ENCODE results near the gene SMIM29.
"Not testable (repeated sequence)": the region's sequence is repeated elsewhere in the genome, so short reads cannot be mapped to it uniquely, and the experiment has no call there.

Gene SMIM29

DNA sequence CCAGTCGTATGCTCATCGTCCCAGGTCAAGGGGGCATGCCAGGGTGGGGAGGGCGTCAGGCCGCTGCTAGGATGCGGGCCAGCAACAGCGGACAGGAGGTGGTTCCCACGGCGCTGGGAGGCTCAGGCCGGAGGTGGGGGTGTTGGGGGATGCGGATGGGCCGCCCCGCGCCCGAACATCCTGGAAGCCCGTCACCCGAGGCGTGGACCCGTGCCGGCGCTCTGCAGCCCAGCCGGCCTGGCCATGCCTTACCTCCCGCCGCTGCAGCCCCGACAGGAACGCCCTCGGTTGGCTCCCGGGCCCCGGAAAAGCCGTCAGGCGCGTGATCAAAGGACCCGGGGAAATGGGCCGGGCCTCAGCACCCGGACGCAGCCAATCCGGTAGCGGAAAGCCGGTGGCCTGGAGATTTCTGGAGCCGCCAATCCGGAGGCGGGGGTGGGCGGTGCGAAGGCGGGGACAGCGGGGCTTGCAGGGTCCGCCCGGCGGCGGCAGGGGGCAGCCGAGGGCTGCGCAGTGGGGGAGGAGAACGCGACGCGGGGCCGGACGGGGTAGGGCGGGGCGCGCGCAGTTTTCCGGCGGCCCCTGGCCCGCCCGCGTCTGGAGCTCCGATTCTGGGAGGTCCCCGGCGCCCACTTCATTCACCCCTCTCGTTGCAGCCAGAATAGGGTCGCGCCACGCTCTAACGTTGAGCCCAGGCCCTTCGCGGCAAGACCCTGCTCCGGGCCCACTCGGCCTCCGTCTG is at the start of gene SMIM29:
Gene SMIM29 (minus strand): TSS at position 280 of the 742 bp plus-strand sequence. CDS start 1,215 bp downstream, outside the sequence.
- no peak for FAIRE-seq

DNA sequence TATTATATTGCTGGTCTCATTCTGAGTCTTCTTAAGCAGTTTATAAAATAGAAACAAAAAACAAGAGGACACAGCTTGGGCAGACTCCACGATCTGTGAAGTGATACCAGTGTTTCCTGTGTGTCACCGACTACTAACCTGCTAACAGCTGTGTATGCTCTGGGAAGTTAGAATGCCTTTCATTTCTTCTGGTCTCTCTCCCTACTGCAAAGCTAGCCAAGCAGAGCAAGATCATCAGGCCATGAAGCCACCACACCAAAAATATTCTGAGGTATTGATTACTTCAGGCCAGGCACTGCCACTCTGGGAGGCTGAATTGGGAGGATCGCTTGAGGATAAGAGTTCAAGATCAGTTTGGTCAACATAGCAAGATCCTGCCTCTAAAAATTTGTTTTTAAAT is 46.9 kb upstream of the SMIM29 start:
- no peak for FAIRE-seq

DNA sequence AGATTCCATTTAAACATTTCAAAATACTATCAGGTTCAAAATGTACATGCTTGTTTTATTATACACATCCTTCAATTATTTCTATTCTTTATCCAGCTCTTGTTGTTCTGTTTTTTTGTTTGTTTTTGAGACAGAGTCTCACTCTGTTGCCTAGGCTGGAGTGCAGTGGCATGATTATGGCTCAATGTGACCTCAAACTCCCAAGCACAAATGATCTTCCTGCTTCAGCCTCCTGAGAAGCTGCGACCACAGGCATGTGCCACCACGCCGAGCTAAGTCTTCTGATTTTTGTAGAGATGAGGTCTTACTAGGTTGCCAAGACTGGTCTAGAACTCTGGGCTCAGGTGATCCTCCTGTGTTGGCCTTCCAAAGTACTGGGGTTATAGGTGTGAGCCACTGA is 44.1 kb upstream of the SMIM29 start:
- FAIRE-seq: no peak

DNA sequence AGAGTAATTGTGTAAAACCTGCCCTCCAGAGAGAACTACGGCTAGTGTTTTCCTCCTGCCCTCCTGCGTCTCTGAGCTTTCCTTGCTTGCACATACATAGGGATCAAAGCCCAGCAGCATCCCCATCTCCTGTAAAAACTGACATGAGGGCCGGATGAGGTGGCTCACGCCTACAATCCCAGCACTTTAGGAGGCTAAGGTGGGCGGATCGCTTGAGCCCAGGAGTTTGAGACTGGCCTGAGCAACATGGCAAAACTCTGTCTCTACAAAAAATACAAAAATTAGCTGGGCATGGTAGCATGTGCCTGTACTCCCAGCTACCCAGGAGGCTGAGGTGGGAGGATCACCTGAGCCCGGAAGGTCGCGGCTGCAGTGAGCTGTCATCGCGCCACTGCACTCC is 40.3 kb upstream of the SMIM29 start:
- FAIRE-seq: no peak

DNA sequence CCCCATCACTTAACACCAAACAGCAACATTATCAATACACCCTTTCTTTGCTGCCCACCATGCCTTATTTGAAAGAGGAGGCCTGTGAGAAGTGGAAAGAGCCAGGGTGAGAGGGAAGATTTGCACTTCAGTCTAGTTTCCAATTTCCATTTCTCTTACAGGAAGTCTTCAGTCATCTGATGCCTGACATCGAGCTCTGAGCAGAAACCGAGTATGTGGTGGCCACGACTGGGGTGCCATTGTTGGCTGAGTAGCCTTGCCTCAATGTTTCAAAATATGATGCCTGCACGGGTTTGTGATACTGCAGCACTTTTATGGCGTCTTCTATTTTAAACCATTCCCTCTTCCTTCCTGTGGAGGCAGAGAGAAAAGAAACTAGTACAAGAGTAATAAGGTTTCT is 39.8 kb upstream of the SMIM29 start:
- FAIRE-seq: no peak

DNA sequence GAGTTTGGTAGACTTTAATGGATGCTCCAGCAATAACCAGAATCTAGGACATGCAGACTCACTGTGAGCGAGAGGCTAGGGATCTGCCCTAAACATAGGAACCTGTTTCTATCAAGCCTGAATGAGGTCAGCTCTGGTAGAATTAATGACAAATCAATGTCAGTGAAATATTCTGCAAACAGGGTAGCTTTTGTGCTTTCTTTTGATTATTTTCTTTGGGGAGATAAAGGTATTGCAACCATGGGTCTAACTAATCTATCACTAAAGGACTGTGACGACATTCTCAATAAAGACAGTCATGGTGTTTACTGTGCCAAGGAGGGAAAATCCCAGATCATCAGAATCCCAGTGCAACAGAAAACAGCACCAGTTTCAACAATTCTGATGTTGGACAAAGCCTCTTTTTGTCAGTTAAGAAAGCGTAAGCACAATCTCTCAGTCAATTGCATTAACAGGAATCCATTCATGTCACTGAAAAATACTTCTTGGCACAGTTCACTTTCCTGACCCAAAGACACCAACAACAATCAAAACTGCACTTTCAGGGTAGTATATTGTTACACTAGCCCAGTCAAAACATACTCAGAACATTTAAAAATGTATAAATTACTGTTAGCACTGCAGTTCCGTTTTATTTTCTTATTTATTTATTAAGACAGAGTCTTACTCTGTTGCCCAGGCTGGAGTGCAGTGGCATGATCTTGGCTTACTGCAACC is 36.8 kb upstream of the SMIM29 start:
- FAIRE-seq: no peak

DNA sequence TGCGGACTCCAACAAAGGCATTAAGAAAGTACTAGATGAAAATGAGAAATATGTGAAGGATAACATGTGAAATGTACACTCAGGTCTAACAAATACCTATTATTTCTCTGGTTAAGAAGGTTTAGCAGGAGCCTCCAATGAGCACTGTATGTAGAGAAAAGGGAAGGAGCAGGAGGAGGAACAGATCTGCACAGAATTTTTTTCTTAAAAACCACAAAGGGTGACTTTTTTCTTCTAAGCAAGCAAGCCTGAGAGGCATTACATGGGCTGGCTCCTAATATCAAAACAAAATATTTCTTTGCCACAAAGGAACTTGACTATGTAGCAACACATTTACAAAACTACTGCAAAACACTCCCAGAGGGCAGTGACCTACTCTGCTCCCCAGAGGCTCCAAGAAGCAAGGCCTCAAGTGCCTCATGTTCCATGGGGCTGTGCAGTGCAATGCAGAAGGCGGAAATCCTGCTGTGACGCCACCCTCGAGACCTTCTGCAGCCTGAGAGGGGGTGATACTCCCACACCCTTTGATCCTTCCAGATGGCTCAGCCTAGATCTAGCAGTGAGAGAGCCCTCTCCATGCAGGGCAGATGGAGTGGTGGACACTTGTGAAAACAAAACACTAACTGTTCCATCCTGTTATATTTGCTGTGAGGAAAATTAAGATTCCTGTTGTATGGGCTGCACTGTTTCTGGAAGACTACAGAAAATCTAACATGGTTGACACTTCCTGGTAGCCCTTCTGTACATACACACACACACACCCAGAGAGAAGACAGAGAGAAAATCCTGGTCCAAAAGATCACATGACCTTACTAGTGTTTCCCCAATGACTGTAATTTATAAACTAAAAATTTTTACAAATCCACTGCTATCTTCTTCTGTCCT is 36.0 kb upstream of the SMIM29 start:
- FAIRE-seq: no peak

DNA sequence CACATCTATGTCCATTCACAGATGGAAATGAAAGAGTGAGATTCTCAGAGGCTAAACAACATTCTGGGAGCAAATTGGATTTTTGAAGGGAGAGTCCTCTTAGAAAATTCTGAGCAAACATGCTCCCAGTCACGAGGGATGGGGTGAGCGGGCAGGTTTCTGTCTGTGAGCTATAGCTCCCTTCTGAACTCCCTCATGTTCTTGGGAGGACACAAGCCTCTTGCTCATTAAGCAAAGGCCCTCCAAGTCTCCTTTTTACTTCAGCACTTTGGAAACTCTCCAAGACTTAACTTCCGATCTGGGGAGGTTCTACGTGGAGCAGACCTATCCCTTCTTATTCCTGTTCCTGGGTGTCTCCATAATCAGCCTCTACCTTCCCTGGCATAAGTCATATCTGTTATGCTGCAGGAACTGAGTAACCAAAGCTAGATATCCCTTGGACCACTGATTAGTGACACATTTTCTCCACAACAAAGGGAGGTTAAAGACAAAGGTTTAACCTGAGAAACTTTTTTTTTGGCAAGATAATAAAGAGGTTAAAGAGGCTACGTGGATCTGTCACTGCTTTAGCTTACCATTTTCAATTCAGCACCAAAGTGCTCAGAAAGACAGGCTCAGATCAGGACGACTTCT is 33.0 kb upstream of the SMIM29 start:
- FAIRE-seq: no peak

DNA sequence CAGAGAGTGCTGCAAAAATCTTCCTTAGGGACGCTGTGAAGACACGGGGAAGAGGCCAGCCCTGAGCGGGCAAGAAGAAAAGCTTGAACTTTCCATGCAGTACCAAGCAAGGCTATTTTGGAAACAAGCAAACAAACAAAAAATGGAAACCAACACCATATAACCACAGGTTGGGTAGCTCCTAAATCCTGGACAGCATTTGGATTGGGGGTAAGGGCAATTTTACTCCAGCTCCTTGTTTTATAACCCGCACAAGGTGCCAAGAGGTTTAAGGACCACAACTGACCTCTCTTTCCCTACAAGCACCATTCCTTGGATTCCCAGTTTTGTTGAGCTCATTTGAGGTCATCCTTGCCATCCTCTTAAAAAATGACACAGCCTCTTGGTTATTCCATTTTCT is 31.4 kb upstream of the SMIM29 start:
- no peak for FAIRE-seq

DNA sequence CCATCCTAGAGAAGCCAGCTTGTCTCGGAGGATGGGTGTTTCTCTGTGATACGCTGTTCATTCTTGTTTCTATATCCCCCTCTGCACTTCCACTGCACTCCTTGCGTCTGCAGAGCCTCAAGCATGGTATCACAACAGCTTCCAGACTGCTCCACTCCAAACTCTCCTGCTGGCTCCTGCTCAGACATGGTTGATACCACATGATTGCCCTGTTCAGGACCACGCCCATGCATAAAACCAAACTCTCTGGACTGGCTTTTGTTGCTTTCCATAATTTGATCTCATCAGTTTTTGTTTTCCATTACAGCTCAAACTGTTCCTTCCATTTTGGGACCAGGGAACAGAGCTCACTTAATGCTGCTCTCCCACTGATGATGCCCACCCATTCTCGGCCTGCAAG is 30.0 kb upstream of the SMIM29 start:
- FAIRE-seq: no peak

DNA sequence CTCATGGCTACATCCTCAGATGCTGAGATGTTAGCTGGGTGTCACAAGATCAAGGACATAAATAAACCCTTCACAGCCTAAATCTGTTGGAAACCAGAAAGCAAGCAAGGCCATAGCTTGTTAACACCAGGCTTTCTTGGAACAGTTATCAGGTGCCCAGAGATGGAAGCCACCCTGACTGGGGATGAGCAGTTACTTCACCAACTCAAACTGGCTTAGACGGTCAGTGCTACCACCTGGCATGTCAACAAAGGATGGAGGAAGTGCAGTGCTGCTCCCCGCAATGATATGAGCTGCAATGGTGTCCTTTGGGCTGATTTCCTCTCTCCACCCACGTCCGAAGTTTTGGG is 28.9 kb upstream of the SMIM29 start:
- FAIRE-seq: no peak

DNA sequence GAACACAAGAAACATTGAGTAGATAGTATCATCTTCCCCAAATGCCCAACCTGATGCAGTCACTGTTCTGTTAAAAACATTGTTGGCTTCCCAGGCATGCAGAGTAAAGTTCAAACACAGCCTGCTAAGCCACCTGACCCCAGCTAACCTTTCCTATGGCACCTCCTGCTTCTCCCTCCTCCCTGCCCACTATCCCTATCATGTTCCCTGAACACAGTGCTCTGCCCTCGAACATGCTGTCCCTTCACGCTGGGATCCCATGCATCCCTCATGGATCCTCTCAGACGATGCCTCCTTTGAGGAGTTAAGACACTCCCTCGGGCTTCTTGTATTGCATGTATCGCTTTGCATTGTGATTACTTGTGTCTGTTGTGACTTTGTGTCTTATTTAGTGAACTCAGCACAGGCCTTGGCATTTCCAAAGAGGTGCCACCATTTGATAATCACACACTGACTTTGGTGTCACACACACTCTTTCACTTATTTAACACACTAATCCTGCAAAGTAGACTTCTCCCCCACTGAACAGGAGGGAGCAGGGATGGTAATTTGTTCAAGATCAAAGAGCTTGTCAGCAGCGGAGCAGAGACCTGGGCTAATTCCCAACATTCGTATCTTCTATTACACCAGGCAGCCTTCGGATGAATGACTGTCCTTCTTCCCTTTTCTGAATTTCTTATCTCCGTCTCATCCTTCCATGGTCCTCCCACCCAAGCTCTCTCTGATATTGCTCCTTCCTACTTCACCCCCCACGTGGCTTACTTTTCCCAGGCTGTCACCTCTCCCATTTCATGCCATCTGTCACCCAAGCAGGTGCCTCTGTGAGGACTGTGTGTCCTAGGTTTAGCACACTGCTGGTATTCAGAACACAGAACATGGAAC is 28.3 kb upstream of the SMIM29 start:
- no peak for FAIRE-seq

DNA sequence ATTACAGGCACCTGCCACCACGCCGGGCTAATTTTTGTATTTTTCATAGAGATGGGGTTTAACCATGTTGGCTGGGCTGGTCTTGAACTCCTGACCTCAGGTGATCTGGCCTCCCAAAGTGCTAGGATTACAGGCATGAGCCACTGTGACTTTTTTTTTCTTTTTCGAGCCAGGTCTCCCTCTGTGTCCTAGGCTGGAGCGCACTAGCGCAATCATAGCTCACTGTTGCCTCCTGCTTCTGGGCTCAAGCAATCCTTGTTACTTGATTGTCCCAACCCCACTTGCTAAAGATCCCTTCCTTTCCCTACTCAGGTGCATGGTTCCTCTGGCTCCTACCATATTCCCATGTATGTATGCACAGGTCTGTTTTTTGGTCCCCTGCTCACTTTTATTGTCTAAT is 27.4 kb upstream of the SMIM29 start:
- FAIRE-seq: no peak

DNA sequence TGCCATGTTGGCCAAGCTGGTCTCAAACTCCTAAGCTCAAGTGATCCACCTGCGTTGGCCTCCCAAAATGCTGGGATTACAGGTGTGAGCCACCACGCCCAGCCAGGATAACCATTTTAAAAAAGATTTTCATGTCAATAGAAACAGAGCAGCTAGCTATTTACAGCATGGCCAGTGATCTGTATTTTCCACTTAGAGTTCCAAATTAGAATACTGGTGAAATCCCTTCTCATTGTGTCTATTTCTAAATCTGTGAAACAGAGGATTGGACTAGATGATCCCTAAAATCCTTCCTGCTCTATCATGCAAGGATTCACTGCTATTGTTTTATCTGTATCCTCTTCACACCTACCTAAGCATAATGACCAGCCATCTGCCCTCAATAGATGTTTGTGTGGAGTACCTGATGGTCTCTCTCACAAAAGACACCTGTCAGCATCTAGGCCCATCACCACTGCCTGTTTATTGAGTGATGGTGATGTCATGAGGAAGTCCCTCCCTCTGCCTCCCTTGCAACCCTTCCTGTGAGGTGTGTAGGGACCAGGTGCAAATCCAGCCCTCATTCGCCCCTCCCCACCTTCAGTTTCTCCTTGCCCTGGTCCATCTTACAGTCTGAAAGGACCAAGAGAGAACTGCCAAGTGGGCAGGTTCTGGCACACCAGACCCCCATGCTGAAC is 26.5 kb upstream of the SMIM29 start:
- no peak for FAIRE-seq

DNA sequence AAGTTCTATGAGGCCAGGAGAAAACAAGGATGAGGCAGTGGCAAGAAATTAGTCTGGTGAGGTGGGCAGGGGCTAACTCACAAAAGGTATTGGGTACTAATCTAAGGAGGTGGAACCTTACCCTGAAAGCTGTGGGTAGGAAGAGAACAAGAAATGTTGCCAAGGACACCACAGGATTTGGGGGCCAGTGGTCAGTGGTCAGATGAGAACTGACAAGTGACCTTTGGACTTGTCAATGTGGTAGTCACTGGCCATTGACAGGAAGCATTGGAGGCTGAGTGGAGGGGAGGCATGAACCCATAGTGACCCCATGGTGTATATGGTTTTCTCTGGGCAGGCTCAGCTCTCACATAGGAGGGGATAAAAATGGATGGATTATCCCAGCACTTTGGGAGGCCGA is 25.3 kb upstream of the SMIM29 start:
- no peak for FAIRE-seq

DNA sequence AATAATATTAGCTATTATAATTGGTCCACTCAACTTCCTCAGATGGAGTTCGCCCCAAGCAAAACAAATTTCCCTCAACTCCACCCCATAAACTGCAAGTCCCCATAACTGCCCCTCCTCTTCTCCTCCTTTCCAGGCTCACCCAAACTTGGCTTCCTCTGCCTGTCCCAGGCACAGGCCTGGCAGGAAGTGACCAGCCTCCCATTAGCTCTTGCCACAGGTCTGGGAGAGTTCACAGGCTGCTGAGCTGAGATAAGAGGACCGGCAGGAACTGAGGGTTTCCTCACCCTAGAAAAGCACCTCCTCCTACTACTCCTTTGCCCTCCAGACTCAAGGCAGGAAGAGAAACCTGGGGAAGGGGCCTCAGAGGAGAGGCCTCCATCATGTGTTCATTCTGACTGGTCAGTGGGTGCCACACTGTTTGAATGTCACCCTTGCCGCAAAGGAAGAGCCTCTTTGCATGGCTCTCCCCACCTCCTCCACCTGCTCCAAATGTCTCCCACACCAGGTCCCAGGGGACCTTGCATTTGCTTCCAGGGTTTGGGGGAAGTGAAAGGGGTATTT is 24.5 kb upstream of the SMIM29 start:
- no peak for FAIRE-seq

DNA sequence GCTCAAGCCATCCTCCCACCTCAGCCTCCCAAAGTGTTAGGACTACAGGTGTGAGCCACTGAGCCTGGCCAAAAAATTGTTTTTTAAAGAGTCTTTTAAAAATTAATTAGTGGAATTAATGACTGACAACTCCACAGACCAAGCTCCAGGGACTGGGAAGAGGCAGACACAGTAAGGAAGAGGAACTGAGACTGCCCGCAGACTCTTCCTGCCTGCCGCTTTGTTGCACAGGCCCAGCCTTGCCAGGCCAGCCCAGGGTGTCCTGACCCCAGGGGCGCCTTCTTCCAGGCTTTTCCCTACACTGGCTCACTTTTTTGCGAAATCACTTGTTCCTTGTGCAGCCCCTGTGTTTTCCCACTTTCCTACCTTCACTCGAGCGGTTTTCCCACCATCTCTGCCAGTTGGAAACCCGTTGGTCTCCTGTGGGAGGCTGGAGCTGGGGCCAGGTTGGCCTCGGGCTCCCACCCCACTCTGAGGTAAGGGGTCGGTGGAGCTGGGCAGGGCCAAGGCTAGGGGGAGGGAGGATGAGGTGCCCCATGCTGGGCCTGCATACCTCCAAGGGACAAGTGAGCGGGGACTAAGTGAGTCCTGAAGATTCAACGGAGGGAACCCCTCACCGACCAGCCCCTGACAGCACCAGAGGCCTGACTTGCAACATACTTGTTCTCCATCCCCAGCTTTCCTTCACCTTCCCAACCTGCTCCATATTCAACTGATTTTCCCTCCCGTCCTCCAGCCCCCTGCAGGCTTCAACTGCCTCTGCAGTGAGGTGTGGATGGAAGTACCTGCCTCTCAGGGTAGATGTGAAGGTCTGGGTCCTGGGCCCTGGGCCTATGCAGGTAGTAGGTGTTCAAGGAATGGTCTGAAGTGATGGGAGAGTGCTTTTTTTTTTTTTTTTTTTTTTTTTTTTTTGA is 23.5 kb upstream of the SMIM29 start:
- no peak for FAIRE-seq

DNA sequence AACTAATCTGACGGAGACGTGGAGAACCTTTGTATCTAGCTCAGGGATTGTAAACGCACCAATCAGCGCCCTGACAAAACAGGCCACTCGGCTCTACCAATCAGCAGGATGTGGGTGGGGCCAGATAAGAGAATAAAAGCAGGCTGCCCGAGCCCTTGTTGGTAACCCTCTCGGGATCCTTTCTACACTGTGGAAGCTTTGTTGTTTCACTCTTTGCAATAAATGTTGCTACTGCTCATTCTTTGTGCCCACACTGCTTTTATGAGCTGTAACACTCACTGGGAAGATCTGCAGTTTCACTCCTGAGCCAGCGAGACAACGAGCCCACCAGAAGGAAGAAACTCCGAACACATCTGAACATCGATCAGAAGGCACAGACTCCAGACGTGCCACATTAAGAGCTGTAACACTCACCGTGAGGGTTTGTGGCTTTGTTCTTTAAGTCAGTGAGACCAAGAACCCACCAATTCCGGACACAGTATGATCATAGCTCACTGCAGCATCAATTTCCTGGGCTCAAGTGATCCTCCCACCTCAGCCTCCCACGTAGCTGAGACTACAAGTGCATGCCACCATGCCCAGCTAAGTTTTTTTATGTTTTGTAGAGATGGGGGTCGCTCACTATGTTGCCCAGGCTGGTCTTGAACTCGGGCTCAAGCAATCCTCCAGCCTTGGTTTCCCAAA is 21.0 kb upstream of the SMIM29 start:
- not testable (repeated sequence) for FAIRE-seq

DNA sequence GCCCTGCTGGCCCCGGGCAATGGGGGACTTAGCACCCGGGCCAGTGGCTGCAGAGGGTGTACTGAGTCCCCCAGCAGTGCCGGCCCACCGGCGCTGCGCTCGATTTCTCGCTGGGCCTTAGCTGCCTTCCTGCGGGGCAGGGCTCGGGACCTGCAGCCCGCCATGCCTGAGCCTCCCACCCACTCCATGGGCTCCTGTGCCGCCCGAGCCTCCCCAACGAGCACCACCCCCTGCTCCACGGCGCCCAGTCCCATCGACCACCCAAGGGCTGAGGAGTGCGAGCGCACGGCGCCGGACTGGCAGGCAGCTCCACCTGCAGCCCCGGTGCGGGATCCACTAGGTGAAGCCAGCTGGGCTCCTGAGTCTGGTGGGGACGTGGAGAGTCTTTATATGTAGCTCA is 20.3 kb upstream of the SMIM29 start:
- not testable (repeated sequence) for FAIRE-seq
